SK-N-SH treated with all-trans-retinoic acid at 6 μM for 48 hours (cell line): ENCODE results near the gene DMAP1.

ENCODE experiments used
- ARNTL ChIP-seq: fragments of 450-650 bp; formaldehyde crosslinking; IDR thresholded peaks from 2 replicates; pipeline ENCODE4 v1.5.0; 2020; ENCODE audit warnings: low read depth, mild to moderate bottlenecking, moderate library complexity, borderline replicate concordance
- CREB5 ChIP-seq: fragments of 250-450 bp; sonication (Bioruptor Pico); IDR thresholded peaks from 2 replicates; pipeline ENCODE4 v1.5.1; 2020; ENCODE audit warnings: low read depth, mild to moderate bottlenecking, moderate library complexity
- CSRNP3 ChIP-seq: fragments of 250-450 bp; sonication (Bioruptor Pico); IDR thresholded peaks from 2 replicates; pipeline ENCODE4 v1.5.1; 2021; ENCODE audit warnings: mild to moderate bottlenecking, moderate library complexity
- ESRRG ChIP-seq: fragments of 250-450 bp; sonication (Bioruptor Pico); IDR thresholded peaks from 2 replicates; pipeline ENCODE4 v1.6.1; 2021; ENCODE audit warnings: mild to moderate bottlenecking
- GLIS3 ChIP-seq: fragments of 250-450 bp; sonication (Bioruptor Pico); IDR thresholded peaks from 2 replicates; pipeline ENCODE4 v1.5.0; 2020; ENCODE audit warnings: mild to moderate bottlenecking, moderate library complexity
- POU6F1 ChIP-seq: fragments of 250-450 bp; sonication (Bioruptor Pico); IDR thresholded peaks from 2 replicates; pipeline ENCODE4 v1.8.0; 2021; ENCODE audit warnings: low read depth, mild to moderate bottlenecking, moderate library complexity, borderline replicate concordance
- RARB ChIP-seq: fragments of 250-450 bp; sonication (Bioruptor Pico); IDR thresholded peaks from 2 replicates; pipeline ENCODE4 v1.8.0; 2021; ENCODE audit warnings: mild to moderate bottlenecking, moderate library complexity
- SNAI2 ChIP-seq: fragments of 250-450 bp; sonication (Bioruptor Pico); IDR thresholded peaks from 2 replicates; pipeline ENCODE4 v1.5.0; 2020; ENCODE audit warnings: mild to moderate bottlenecking, moderate library complexity
- ZFP3 ChIP-seq: fragments of 250-450 bp; sonication (Bioruptor Pico); IDR thresholded peaks from 2 replicates; pipeline ENCODE4 v1.5.0; 2020; ENCODE audit warnings: mild to moderate bottlenecking, moderate library complexity
- ZFP30 ChIP-seq: fragments of 450-650 bp; formaldehyde crosslinking; IDR thresholded peaks from 2 replicates; pipeline ENCODE4 v1.5.0; 2022; ENCODE audit warnings: mild to moderate bottlenecking, moderate library complexity
- ZNF565 ChIP-seq: fragments of 450-650 bp; formaldehyde crosslinking; conservative IDR thresholded peaks from 2 replicates; pipeline ENCODE4 v1.5.0; 2020; ENCODE audit warnings: low read depth, mild to moderate bottlenecking, moderate library complexity
- ZNF8 ChIP-seq: fragments of 450-650 bp; formaldehyde crosslinking; IDR thresholded peaks from 2 replicates; pipeline ENCODE4 v1.5.0; 2020; ENCODE audit warnings: mild to moderate bottlenecking, moderate library complexity
- TF ChIP-seq, protein P1 (sequence below): fragments of 250-450 bp; sonication (Bioruptor Pico); IDR thresholded peaks from 2 replicates; pipeline ENCODE4 v1.8.0; 2020; ENCODE audit warnings: mild to moderate bottlenecking, moderate library complexity, borderline replicate concordance

DNA sequence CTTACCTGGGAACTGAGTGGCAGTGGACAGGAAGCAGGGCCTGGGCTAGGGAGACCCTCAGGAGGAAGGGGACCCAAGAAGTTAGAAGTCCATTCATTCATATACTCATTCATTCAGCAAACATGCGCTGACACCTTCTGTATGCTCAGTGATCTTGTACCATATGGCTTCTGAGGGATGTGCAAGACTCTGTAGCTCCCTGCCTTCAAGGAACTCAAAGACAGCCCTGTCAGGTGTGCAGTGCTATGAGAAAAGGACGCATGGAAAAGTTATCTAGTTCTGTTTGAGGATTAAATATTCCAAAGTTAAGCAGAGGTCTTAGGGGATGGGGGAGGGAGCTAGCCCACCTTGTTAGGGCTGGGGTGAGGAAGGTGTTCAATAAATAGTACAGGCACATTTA is 12.5 kb downstream of the DMAP1 start:
- TF ChIP-seq, protein P1, sequence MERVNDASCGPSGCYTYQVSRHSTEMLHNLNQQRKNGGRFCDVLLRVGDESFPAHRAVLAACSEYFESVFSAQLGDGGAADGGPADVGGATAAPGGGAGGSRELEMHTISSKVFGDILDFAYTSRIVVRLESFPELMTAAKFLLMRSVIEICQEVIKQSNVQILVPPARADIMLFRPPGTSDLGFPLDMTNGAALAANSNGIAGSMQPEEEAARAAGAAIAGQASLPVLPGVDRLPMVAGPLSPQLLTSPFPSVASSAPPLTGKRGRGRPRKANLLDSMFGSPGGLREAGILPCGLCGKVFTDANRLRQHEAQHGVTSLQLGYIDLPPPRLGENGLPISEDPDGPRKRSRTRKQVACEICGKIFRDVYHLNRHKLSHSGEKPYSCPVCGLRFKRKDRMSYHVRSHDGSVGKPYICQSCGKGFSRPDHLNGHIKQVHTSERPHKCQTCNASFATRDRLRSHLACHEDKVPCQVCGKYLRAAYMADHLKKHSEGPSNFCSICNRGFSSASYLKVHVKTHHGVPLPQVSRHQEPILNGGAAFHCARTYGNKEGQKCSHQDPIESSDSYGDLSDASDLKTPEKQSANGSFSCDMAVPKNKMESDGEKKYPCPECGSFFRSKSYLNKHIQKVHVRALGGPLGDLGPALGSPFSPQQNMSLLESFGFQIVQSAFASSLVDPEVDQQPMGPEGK (CRISPR knock-in tag): no peak
- no peak for TF ChIP-seq ARNTL
- no peak for TF ChIP-seq ZNF8 (CRISPR knock-in tag)
- TF ChIP-seq CSRNP3 (CRISPR knock-in tag): no peak
- no peak for TF ChIP-seq ZFP3 (CRISPR knock-in tag)
- no peak for TF ChIP-seq CREB5 (CRISPR knock-in tag)
- no peak for TF ChIP-seq ZNF565 (CRISPR knock-in tag)
- TF ChIP-seq RARB (CRISPR knock-in tag): no peak
- TF ChIP-seq POU6F1 (CRISPR knock-in tag): no peak
- TF ChIP-seq SNAI2 (CRISPR knock-in tag): no peak
- no peak for TF ChIP-seq GLIS3 (CRISPR knock-in tag)
- no peak for TF ChIP-seq ZFP30 (CRISPR knock-in tag)
- TF ChIP-seq ESRRG (CRISPR knock-in tag): no peak
